Right lobe of liver (tissue), 6 donors: Measurements from ENCODE around the gene CD81. TPM values are rescaled to one million over a fixed set of nuclear protein-coding genes. Genes with fewer than 3 reads are reported as not detected.

Source experiments
- ATAC-seq, 4 donors: fragments of 200-7000 bp; cut with Tn5 transposase; one replicate each; pipeline ENCODE4 v1.9.1; 2020; ENCODE audit warnings: mild to moderate bottlenecking in 4 of 4, moderate library complexity in 4 of 4
- DNase-seq, 3 donors: peaks; one replicate each; pipeline ENCODE4 v3.0.0-alpha.2; 2020
- H3K27ac ChIP-seq, 3 donors: fragments of 200-600 bp; one replicate each; pipeline ENCODE4 v1.8.0; 2022
- H3K27me3 ChIP-seq, 2 donors: fragments of 200-600 bp; one replicate each; pipeline ENCODE4 v1.8.0; 2022
- H3K36me3 ChIP-seq, 4 donors: fragments of 200-600 bp; sonication (generic) in 1 of 4; one replicate each; pipeline versions ENCODE4 v1.5.1 to v1.8.0; 2017 to 2022; ENCODE audit warnings: control low read depth in 1 of 4
- H3K4me1 ChIP-seq, 4 donors: fragments of 200-600 bp; sonication (generic) in 1 of 4; one replicate each; pipeline versions ENCODE4 v1.5.1 to v1.8.0; 2017 to 2022; ENCODE audit warnings: control low read depth in 1 of 4
- H3K4me3 ChIP-seq, 3 donors: fragments of 200-600 bp; one replicate each; pipeline ENCODE4 v1.8.0; 2022
- H3K9me3 ChIP-seq, 4 donors: fragments of 200-600 bp; sonication (generic) in 1 of 4; one replicate each; pipeline versions ENCODE4 v1.5.1 to v1.8.0; 2017 to 2022; ENCODE audit warnings: control low read depth in 1 of 4
- CTCF ChIP-seq, 4 donors: fragments of 200-600 bp in 3 of 4; fragments of 450-650 bp in 1 of 4; IDR thresholded peaks; one replicate each; pipeline versions ENCODE4 v1.5.1 to v1.8.0; 2016 to 2022; ENCODE audit warnings: antibody characterized with exemption in 4 of 4, mild to moderate bottlenecking in 2 of 4
- POLR2A ChIP-seq: fragments of 450-650 bp; IDR thresholded peaks from one replicate; pipeline ENCODE4 v1.6.1; 2017; ENCODE audit warnings: antibody characterized with exemption, mild to moderate bottlenecking
- WGBS: methylation state at CpG from one replicate; pipeline ENCODE4 v1.1.6; 2018; ENCODE audit warnings: low coverage, low lambda C conversion rate; ENCODE audit not compliant: insufficient coverage; ENCODE audit errors: missing lambda C conversion rate; 5-methylcytosine and 5-hydroxymethylcytosine counted together
- intact Hi-C, 2 donors: fragments of 100-400 bp; cut with DNase I; formaldehyde crosslinking; loops; one replicate each; pipeline versions ENCODE4 v1.11.2 to v1.14.1; 2022
- total RNA-seq, 6 experiments: library from RNA; depleted of rRNA in 2 of 6; stranded (reverse); fragments of >200 nt in 2 of 6; fragmentation: NEBNext Ultra II Directional in 3 of 6; extraction: Animal tissue kit (Norgen Biotek cat#: 25700) in 3 of 6; gene quantifications; one replicate each; pipeline versions ENCODE4 v1.1.0 to v1.2.4, GENCODE V29; 2016 to 2023
- donor health status: DM: no; HTN: yes; CAD: no.
- donor health status: DM: no; HTN: no; CAD: no.
- donor health status: DM: no; HTN: no; CAD: no.
- donor health status: DM: no; HTN: yes; CAD: no.
- donor health status: DM: no; HTN: yes; CAD: no.

CD81 gene
- total RNA-seq, 6 experiments from 2014 or later: 433 to 721 (median 528) TPM

- no peaks in the 10 kb centered on the region for H3K4me1 ChIP-seq
- H3K4me3 ChIP-seq: no peak overlapping the region
- no peaks in the 10 kb centered on the region for H3K9me3 ChIP-seq
- ATAC-seq: no peak
- H3K27me3 ChIP-seq: no peaks in the 10 kb centered on the region
- no peaks in the 10 kb centered on the region for H3K36me3 ChIP-seq
- intact Hi-C loops: no loop called here
- H3K27ac ChIP-seq: no peak overlapping the region
- no peak for TF ChIP-seq POLR2A
- WGBS: 38% methylated on average over 9 of the region's 12 CpGs
- peak in 1 of 3 donors; percentile 25 for DNase-seq
Measured at GRCh38 chr11:2435288-2436012, 58.3 kb downstream of the CD81 start.

- Histone ChIP-seq H3K9me3 (no peaks in the 10 kb centered on the region), H3K27me3 (no peaks in the 10 kb centered on the region), H3K36me3 (no peaks in the 10 kb centered on the region), H3K4me3 (no peak overlapping the region), H3K4me1 (no peaks in the 10 kb centered on the region), H3K27ac (no peak overlapping the region)
- intact Hi-C loops: no loop called here
- ATAC-seq: no peak
- DNase-seq: peak in 1 of 3 donors; percentile 35
- no peak for TF ChIP-seq CTCF (IDR thresholded peaks at IDR 0.05)
- TF ChIP-seq POLR2A: no peak
- WGBS: 77% methylated on average over 5 of the region's 10 CpGs
Measured at GRCh38 chr11:2436013-2436520, 59.0 kb downstream of the CD81 start.

- intact Hi-C loops: no loop called here
- Histone ChIP-seq H3K27ac (no peak overlapping the region), H3K4me3 (no peak overlapping the region), H3K27me3 (no peaks in the 10 kb centered on the region), H3K9me3 (no peaks in the 10 kb centered on the region), H3K4me1 (no peaks in the 10 kb centered on the region), H3K36me3 (no peaks in the 10 kb centered on the region)
- no peak for TF ChIP-seq POLR2A
- no peak for TF ChIP-seq CTCF (IDR thresholded peaks at IDR 0.05)
- ATAC-seq (no peak), DNase-seq (peak in 1 of 3 donors; percentile 45)
- no CpG with 5 or more reads among the region's 13 CpGs for WGBS
Measured at GRCh38 chr11:2436521-2437031, 59.5 kb downstream of the CD81 start.

GRCh38 chr11:2437516-2437915 lies 60.4 kb downstream of the CD81 start:
- no peaks in the 10 kb centered on the region for H3K9me3 ChIP-seq
- intact Hi-C loops: no loop called here
- H3K4me1 ChIP-seq: no peaks in the 10 kb centered on the region
- H3K36me3 ChIP-seq: no peaks in the 10 kb centered on the region
- ATAC-seq: no peak
- no peak for TF ChIP-seq CTCF (IDR thresholded peaks at IDR 0.05)
- TF ChIP-seq POLR2A: no peak
- WGBS: 57% methylated on average over 3 of the region's 4 CpGs
- no peaks in the 10 kb centered on the region for H3K27me3 ChIP-seq
- no peak overlapping the region for H3K4me3 ChIP-seq
- peak in 1 of 3 donors; percentile 26 for DNase-seq
- no peak overlapping the region for H3K27ac ChIP-seq

GRCh38 chr11:2439820-2440219 lies 62.7 kb downstream of the CD81 start:
- 69% methylated on average over 3 of the region's 3 CpGs for WGBS
- ATAC-seq: no peak
- no peaks in the 10 kb centered on the region for H3K4me1 ChIP-seq

More at GRCh38 chr11:2439820-2440219, 62.7 kb downstream of the CD81 start:
- no peaks in the 10 kb centered on the region for H3K9me3 ChIP-seq
- no peak overlapping the region for H3K27ac ChIP-seq
- no peak for TF ChIP-seq CTCF (IDR thresholded peaks at IDR 0.05)
- TF ChIP-seq POLR2A: no peak
- H3K36me3 ChIP-seq: no peaks in the 10 kb centered on the region
- H3K4me3 ChIP-seq: no peak overlapping the region
- no peaks in the 10 kb centered on the region for H3K27me3 ChIP-seq
- peak in 1 of 3 donors; percentile 6 for DNase-seq
- intact Hi-C loops: loop anchor here in 1 of 2 donors (10.0 kb wide), 1 partner anchor 75 kb away; no protein-coding TSS in a partner anchor
